Dedifferentiated amniotic fluid mesenchymal stem cell (primary cell): ENCODE results near the gene C19orf25.

Source experiments
- DNase-seq: peaks from one replicate; pipeline ENCODE4 v3.0.0-alpha.2; 2016; ENCODE audit errors: extremely low spot score

Gene C19orf25

DNA sequence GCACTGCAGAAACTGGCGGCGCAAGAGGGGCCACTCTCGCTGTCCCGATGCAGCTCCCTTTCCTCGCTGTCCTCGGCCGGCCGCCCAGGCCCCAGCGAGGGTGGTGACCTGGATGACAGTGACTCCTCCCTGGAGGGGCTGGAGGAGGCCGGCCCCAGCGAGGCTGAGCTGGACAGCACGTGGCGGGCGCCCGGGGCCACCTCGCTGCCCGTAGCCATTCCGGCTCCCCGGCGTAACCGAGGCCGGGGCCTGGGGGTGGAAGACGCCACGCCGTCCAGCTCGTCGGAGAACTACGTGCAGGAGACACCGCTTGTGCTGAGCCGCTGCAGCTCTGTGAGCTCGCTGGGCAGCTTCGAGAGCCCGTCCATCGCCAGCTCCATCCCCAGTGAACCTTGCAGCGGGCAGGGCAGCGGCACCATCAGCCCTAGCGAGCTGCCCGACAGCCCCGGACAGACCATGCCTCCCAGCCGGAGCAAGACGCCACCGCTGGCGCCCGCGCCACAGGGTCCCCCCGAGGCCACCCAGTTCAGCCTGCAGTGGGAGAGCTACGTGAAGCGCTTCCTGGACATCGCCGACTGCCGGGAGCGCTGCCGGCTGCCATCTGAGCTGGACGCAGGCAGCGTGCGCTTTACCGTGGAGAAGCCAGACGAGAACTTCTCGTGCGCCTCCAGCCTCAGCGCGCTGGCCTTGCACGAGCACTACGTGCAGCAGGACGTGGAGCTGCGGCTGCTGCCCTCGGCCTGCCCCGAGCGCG is 12.4 kb downstream of the C19orf25 start:
- no peak for DNase-seq

GRCh38 chr19:1466018-1466460 is 13.0 kb downstream of the C19orf25 start:
- no peak for DNase-seq

DNA sequence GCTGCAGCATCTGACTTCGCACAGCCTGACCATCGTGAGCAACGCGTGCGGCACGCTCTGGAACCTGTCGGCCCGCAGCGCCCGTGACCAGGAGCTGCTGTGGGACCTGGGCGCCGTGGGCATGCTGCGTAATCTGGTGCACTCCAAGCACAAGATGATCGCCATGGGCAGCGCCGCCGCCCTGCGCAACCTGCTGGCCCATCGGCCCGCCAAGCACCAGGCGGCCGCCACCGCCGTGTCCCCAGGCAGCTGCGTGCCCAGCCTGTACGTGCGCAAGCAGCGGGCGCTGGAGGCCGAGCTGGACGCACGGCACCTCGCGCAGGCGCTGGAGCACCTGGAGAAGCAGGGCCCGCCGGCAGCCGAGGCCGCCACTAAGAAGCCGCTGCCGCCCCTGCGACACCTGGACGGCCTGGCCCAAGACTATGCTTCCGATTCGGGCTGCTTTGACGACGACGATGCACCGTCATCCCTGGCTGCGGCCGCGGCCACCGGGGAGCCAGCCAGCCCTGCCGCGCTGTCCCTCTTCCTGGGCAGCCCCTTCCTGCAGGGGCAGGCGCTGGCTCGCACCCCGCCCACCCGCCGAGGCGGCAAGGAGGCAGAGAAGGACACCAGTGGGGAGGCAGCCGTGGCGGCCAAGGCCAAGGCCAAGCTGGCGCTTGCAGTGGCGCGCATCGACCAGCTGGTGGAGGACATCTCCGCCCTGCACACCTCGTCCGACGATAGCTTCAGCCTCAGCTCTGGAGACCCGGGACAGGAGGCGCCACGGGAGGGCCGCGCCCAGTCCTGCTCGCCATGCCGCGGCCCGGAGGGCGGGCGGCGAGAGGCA is 13.6 kb downstream of the C19orf25 start:
- DNase-seq, result no peak

GRCh38 chr19:1461862-1462261 is 17.2 kb downstream of the C19orf25 start:
- DNase-seq, result no peak

GRCh38 chr19:1460033-1460995 is 18.7 kb downstream of the C19orf25 start:
- DNase-seq, result no peak

- DNase-seq, result no peak
Measured at GRCh38 chr19:1459479-1459878, 19.5 kb downstream of the C19orf25 start.

- no peak for DNase-seq
Measured at GRCh38 chr19:1457892-1458291, 21.1 kb downstream of the C19orf25 start.

GRCh38 chr19:1457031-1457739 is 21.8 kb downstream of the C19orf25 start:
- DNase-seq, result no peak

GRCh38 chr19:1456121-1456900 is 22.7 kb downstream of the C19orf25 start:
- DNase-seq, result no peak

DNA sequence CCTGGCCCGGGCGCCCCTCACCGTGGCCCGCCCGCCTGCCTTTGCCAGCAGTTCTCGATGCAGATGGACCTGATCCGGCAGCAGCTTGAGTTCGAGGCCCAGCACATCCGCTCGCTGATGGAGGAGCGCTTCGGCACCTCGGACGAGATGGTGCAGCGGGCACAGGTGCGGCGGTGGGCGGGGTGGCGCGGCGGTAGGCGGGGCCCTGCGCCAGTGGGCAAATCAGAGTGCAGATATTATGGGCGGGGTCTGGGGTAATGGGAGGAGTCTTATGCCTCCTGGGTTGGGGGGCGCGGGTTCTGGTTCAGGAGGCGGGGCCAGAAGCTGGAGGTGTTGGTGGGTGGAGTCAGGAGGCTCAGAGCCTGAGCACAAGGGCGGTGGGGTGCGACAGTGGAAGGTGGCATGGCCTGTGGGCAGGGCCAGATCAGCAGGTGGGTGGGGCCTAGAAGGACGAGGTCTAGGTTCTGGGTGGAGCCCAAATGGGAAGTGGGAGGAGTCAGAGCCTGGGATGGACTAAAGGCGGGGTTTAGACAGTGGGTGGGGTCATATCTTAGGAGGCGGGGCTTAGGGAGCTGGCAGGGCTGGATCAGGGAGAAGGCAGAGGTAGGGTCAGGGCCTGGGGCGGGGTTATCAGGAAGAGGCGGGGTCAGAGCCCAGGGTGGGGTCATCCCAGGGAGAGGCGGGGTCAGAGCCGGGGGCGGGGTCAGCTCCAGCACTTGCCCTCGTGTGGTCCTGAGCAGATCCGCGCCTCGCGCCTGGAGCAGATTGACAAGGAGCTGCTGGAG is 23.5 kb downstream of the C19orf25 start:
- no peak for DNase-seq

- no peak for DNase-seq
Measured at GRCh38 chr19:1455002-1455335, 24.0 kb downstream of the C19orf25 start.

- no peak for DNase-seq
Measured at GRCh38 chr19:1453525-1454364, 25.3 kb downstream of the C19orf25 start.

DNA sequence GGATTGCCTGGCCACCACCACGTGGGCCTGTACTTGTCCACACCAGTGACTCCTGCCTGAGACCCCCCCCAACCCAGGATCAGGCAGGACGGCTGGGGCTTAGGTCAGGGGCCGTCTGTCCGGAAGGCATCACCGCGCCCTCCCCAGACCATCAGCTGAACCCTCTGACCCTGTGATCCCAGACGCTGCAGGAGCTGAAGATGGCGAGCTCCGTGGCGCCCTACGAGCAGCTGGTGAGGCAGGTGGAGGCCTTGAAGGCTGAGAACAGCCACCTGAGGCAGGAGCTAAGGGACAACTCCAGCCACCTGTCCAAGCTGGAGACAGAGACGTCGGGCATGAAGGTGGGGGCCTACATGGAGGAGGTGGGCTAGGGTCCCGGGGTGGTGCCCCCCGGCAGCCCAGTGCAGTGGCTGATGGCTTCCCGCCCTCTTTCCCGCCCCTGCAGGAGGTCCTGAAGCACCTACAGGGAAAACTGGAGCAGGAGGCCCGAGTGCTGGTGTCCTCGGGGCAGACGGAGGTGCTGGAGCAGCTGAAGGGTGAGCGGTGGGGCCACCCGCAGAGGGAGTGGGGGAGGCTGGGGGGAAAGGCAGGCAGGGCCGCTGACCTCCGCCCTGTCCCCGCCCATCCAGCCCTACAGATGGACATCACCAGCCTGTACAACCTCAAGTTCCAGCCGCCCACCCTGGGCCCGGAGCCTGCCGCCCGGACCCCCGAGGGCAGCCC is 26.1 kb downstream of the C19orf25 start:
- DNase-seq, result no peak

GRCh38 chr19:1451916-1452801 is 26.9 kb downstream of the C19orf25 start:
- DNase-seq, result no peak

DNA sequence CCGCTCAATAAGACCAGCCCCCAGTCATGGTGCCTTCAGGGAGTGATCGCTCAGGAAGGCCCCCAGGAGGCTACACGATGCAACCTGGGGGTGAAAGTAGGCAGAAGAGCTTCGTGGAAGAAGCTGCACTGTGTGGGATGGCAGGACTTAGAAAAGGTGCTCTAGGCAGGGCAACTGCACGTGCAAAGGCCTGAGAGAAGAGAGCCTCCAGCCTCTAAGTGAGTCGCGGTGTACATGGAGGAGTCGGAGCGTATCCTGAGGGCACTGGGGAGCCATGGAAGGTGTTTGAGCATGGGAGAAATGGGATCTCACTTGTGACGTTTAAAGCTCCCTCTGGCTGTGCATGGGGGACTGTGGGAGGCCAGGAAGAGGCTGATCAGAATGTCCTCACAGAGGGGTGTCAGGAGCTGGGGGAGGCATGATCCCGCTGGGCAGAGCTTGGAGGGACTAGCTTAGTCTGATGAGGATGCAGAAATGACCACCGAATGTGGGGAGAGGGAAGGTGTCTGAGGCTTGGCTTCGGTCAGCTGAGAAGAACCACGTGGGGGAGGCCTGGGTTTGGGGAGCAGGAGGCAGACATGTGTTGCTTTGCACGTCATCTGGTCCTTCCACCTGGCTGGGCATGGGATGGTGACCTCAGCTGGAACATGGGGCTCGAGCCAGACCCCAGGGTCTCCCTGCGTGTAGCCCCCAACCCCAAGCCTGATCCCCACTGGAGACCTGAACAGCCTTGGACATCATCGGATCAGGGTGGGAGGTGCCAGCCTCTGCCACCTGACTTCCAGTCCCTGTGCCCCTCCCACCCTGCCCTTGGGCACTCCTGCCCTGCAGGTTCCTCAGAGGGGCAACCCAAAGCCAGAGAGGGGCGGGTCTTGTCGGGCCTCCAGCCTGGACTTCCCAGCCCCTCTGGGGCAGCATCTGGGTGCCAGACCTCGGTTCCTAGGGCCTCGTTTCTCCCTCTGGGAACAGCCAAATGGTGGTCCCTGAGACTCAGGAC is 28.0 kb downstream of the C19orf25 start:
- DNase-seq, result no peak
